GM18508 (cell line): ENCODE results near the gene INTS13.
"Not testable (repeated sequence)": the region's sequence is repeated elsewhere in the genome, so short reads cannot be mapped to it uniquely, and the experiment has no call there.

Source experiments
- ATAC-seq: cut with Tn5 transposase; IDR thresholded peaks from one replicate; pipeline ENCODE4 v1.9.1; 2021; ENCODE audit warnings: moderate number of reproducible peaks; ENCODE audit not compliant: insufficient read depth, unreplicated experiment

The INTS13 gene

GRCh38 chr12:26936559-26937442 is 980 bp downstream of the INTS13 start:
- no peak for ATAC-seq

GRCh38 chr12:26935636-26936378 is 2.0 kb downstream of the INTS13 start:
- no peak for ATAC-seq

GRCh38 chr12:26929590-26929989 is 8.2 kb downstream of the INTS13 start:
- no peak for ATAC-seq

- ATAC-seq, result no peak
Observed at GRCh38 chr12:26928661-26929060, 9.1 kb downstream of the INTS13 start.

- no peak for ATAC-seq
Observed at GRCh38 chr12:26921886-26922285, 15.9 kb downstream of the INTS13 start.

GRCh38 chr12:26919216-26919555 is 18.6 kb downstream of the INTS13 start:
- ATAC-seq, result no peak

GRCh38 chr12:26918321-26919215 is 19.2 kb downstream of the INTS13 start:
- no peak for ATAC-seq

GRCh38 chr12:26906704-26907103 is 31.1 kb downstream of the INTS13 start:
- no peak for ATAC-seq

GRCh38 chr12:26906024-26906423 is 31.8 kb downstream of the INTS13 start:
- no peak for ATAC-seq

- ATAC-seq, result not testable (repeated sequence)
Observed at GRCh38 chr12:26903396-26903795, 34.4 kb downstream of the INTS13 start.

- no peak for ATAC-seq
Observed at GRCh38 chr12:26896913-26897312, 40.9 kb downstream of the INTS13 start.

GRCh38 chr12:26895672-26896071 is 42.1 kb downstream of the INTS13 start:
- ATAC-seq, result no peak

- ATAC-seq, result no peak
Observed at GRCh38 chr12:26891704-26892103, 46.1 kb downstream of the INTS13 start.

- no peak for ATAC-seq
Observed at GRCh38 chr12:26890784-26891183, 47.0 kb downstream of the INTS13 start.

- ATAC-seq, result peak; percentile 83
Observed at GRCh38 chr12:26884765-26885576, 52.8 kb downstream of the INTS13 start.

- no peak for ATAC-seq
Observed at GRCh38 chr12:26880625-26881024, 57.2 kb downstream of the INTS13 start.

GRCh38 chr12:26878661-26879119 is 59.1 kb downstream of the INTS13 start:
- no peak for ATAC-seq

- ATAC-seq, result peak; percentile 79
Observed at GRCh38 chr12:26874501-26875296, 63.1 kb downstream of the INTS13 start.

GRCh38 chr12:26872625-26873024 is 65.2 kb downstream of the INTS13 start:
- no peak for ATAC-seq
